Measurements from ENCODE around the gene LMBRD2. TPM values are rescaled to one million over a fixed set of nuclear protein-coding genes. Genes with fewer than 3 reads are reported as not detected.
"Not testable (repeated sequence)": the region's sequence is repeated elsewhere in the genome, so short reads cannot be mapped to it uniquely, and the experiment has no call there.

LMBRD2 gene
- total RNA-seq, 1 experiment from 2014 or later: 10.3 TPM

DNA sequence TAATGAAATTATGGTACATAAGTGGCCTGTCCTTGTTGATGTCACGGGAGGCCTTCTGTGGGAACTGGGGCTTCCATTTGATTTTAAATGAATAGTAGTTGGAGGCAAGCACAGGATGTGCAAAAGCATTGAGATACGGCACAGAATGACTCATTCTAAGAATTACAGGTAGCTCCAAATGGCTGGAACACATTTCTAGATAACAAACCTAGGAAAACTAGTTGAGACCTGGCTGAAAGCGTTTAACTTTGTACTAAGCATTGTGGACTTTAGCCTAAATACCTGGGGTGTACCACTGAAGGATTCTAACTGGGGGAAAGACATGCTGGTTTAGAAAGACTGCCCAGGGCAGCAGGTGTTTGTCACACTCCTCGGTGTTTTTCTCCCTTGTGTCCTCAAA, 9.7 kb upstream of the LMBRD2 start:
- DNase-seq (ENCODE audit: low read depth): no peak

DNA sequence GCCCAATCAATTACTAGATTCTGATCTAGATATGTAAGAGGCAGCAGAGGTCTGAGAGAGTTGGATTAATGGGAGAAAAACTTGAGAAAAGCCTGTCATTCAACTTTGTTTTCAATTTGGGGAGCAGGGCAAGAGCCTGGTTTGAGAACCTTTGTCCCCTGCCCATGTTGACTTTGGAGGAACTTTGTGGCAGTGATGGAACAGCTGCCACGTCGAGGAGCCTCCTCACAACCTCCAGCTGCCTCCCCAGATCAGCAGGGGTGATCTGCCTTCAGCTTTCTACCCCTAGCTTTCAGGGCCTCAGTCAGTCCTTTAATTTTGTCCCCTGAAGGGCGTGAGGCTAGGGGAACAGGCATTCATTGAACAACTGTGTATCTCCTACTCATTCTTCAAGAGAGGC, 8.9 kb upstream of the LMBRD2 start:
- no peak for DNase-seq (ENCODE audit: low read depth)

DNA sequence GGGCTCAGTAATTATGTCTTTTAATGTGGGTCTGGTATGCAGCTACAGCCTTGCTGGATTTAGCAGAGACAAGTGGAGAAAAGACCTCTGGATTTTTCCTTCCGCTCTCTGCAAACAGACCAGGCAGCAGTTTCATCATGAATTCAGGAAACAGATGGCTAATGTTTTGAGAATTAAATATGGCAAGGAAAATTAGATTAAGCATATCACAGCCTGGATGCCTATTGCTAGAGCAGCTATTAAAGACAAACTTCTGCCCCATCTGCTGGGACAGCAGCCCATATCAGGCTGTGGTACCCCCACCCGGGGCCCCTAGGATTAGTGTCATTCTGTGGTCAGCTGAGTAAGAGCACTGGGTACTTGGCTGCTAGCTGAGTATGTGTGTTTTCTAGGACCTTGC, 6.5 kb upstream of the LMBRD2 start:
- no peak for DNase-seq (ENCODE audit: low read depth)

DNA sequence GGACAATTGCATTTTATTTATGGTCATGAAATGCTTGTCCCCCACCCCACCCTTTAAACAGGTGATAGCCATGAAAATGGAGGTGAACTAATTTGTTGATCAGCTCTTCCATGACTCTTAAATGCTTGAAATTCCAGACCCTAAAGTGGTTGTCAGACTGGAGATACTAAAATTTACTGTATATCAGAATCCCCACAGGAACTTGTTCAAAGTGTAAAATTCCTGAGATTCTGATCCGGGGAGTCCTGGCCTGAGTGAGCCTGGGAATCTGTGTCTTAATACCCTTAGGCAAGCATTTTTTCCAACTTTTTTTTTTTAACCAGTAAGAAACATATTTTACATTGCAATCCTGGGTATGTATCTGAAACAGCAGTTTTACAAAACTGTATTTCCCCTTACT, 4.9 kb upstream of the LMBRD2 start:
- peak; percentile 65 for DNase-seq (ENCODE audit: low read depth)

DNA sequence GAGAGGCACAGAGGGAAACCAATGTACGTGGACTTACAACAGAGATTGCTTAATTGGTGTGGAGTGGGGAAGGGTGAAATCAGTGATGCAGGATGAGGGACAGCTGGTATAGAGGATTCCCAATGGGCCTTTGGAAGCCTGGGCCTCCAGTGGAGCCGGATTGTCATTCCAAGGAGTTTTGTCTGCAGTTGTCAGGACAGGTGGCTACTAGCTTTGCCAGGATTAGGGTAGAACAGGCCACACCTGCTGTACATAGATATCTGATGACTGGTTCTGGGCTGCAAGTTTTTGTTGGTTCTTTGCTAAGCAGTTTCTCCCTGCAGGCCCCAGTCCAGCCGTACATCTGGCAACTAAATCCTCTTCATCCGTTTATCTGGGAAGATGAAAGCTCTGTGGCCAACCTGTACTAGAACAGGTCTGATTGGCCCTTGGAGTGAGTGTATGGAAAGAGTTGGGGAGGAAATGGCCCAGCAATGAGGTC, 4.5 kb upstream of the LMBRD2 start:
- DNase-seq (ENCODE audit: low read depth): no peak

DNA sequence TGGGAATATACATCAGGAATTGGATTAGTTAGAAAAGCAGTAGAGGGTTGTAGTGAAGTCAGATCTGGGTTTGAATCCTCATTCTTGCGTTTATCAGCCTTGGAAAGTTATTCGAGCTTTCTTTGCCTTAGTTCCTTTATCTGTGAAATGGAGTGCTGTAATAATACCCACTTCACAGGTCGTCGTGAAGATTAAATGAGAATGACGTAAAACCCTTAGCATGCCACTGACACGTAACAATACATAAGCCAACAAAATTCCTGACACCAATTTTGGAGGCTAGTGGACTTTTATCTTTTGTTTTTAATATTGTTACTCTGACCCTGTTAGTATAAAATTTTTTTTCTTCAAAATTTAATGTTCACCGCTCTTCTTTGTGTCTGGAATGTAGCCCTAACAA, 3.6 kb upstream of the LMBRD2 start:
- DNase-seq (ENCODE audit: low read depth): no peak

DNA sequence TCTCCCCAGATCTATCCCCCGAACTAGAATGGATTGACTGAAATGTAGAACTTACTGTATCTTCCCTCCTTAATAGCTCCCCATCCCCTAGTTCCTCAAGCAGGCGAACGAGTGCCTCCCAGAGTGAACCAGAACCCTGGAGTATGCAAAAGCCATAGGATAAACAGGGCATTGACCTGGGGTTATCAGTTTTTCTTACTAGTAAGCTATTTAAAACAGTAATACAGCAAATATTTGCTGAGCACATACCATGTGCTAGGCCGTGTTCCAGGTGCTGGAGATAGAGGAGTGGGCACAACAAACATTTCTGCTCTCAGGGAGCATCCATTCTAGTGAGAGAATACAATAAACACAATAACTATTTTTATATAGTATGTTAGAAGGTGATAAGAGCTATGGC, 2.0 kb upstream of the LMBRD2 start:
- DNase-seq (ENCODE audit: low read depth): no peak

DNA sequence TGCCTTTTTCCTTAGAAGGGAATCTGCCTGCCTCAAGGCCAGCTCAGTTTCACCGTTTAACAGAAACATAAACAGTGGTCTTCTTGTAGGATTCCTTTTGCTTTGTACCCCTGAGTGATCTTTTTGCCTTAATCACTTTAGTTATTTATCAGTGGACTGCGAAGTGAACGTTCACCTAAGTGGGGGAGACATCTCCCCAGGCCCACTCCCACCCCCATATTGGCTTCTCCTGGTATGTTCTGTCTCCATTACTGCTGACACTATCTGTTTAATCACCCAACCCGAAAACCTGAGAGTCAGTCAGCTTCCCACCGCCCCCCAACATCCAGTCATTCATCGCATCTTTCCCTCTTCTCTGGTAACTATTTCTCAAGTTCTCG, 1.6 kb upstream of the LMBRD2 start:
- DNase-seq (ENCODE audit: low read depth): no peak

DNA sequence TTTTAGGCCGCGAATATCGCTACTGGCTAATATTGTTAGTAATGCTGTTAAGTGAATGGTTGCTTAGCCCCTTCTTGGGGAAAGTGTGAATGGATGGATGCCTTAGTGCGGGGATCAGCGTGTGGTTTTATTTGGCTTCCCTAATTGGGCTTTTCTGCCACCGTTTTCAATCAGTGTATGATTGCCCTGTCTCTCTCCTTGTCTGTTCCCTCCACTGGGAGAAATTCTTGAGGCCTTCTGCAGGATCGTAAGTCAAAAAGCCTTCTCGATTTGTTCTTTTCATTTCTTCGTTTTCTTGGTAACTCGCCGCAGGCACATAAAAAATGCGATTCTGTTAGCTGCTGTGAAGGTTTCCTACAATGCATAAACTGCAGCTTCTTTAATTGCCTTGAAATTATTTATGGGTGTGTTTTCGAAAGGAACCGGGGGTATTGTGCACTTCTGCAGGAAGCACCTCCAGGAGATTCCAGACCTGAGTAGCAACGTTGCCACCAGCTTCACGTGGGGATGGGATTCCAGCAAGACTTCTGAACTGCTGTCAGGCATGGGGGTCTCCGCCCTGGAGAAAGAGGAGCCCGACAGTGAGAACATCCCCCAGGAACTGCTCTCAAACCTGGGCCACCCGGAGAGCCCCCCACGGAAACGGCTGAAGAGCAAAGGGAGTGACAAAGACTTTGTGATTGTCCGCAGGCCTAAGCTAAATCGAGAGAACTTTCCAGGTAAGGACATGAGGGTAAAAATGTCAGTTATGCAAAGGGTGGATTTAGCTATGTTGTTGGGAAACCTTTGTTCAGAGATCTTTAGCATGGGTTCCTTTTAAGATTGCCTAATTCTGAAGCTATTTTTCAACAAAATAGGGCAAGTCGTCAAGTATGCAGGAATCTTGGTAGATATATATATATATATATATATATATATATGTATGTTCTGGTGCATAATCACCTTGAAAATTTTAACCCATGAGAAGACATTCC, 924 bp upstream of the LMBRD2 start:
- DNase-seq (ENCODE audit: low read depth): peak; percentile 44

DNA sequence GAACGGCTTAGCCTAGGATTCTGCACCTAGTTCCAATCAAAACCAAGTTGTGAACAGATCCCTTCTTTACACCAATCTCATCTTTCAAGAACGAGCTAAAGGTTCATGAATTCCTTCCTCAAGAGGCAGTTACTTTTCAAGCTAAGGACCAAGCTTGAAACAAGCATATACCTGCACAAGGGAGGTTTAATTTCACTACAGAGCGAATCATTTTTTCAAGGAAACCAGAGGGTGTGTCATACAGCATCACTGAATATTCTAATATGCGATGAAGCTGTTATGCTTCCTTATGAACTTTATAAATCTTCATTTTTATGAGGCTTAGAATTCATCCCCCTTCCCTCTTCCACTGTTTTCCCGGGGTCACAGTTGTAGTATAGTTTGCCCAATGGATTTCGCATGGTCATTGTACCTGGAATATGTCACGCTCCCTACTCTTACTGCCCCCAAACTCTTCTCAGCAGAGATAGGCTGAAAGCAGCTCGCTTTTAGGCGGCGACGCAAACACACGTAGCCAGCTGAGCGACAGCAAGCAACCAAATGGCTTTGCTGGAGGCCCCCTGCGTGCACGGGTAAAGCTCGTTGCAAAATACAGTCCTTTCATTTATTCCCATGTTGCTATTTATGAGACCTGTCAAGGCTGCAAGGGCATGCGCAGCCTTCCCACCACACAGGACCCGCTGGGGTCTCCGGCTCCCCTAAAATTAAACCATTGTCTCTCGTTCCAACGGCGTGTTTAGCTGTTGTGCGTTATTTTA, 832 bp downstream of the LMBRD2 start:
- peak; percentile 54 for DNase-seq (ENCODE audit: low read depth)

DNA sequence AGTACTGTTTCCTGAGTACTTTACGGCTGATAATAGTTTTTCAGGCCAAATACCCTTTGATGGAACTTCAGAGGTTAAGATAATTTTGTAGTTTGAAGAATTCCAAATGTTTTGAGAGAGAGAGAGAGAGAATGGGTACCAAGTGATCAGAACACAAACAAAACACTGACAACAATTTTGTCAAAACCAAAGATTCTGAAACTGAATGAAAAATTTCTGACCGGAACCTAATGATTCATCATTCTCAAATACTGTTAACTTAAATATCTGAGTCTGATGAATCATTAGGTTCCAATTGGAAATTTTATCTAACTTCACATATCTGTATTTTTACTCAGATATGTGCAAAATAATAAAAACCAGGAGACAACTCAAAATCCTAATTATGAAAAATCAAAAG, 4.0 kb downstream of the LMBRD2 start:
- DNase-seq (ENCODE audit: low read depth): no peak

DNA sequence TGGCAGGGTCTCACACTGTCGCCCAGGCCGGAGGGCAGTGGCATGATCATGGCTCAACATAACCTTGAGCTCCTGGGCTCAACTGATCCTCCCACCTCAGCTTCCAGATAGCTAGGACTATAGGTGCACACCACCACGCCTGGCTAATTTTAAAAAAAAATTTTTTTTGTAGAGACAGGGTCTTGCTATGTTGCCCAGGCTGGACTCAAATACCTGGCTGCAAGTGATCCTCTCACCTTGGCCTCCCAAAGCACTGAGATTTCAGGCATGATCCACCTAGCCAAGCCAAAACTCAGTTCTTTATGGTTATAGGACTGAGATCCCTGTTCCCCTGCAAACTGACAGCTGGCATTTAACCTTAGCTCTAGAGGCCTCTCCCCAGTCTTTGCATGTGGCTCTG, 5.3 kb downstream of the LMBRD2 start:
- DNase-seq (ENCODE audit: low read depth): no peak

DNA sequence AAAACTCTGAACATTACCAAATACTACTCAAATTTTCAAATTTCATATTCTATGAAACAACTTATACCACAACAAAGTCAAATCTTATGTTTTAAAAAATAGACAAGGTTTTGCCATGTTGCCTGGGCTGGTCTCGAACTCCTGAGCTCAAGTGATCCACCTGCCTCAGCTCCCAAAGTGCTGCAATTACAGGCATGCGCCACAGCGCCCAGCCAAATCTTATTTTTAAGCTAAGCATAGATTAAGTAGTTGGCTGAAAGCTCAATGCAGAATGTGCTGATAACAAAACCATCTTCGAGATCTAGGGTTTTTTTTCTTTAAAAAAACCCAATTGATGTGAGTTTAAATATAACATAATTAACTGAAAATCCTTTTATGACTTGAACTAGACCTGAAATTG, 6.4 kb downstream of the LMBRD2 start:
- DNase-seq (ENCODE audit: low read depth): no peak

DNA sequence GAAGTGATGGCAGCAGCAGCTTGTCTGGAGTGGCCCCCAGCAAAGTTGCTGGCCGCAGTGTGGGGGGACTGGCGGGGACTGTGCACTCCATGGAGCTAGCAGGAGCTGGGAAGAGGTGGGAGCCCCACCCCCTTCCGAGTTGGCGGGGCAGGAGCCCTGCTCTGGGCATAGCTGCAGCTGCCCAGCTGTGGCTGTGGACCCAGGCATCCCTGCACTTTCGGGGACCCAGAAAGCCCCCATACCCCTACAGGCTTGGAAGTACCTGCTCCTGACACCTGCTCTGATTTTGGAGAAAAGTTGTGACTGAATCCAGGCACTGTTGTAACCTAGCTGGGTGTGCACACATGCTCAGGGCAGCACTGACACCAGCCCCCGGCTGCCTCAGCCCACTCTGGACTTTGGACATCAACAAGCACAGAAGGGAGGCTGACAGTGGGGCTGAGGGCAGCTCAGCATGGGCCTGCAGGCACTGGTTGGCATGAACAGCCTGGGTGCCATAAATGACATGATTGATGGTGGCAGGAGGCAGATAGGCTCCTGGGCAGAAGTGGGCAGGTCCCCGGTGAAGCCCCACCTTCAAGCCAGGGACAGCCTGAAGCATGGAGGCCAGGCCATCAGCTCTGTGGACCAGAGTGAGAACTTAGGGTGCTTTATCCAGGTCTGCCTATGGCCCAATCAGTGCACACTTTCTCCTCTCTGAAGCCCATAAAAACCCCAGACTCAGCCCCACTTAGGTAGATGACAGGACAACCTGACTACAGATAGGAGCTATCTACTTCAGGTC, 12.6 kb downstream of the LMBRD2 start:
- no peak for DNase-seq (ENCODE audit: low read depth)

DNA sequence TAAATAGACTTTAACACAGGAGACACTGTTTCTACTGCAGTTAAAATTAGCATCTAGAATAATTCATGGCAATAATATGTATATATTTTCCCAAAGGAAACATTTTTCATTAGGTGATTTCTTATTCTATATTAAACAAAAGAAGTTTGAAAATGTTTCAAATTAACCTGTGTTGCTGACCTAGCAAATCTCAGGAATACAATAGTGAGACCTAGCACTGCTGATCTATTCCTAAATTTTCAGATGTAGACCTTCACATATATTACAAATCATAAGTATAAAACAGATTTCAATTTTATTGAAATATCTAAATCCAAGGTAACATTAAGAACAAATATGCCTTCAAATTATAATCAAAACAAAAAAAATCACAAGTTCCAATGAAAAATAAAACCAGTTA, 15.1 kb downstream of the LMBRD2 start:
- DNase-seq (ENCODE audit: low read depth): no peak

DNA sequence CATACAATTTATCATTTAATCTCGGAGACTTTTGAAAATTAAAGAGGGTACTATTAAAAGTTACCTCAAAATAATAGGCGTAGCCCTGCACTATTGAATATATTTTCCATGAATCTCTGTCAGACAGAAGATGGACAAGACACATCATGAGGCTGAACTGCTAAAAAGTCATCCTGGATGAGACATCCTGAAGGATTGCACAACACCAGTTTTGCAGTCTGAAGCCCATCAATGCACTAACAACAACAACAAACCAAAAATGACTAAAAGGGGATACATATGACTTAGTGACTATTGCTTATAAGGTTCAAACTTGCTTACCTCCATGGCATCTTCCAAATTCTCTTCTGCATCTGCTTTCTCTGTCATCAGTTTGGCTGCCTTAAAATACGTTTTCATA, 15.7 kb downstream of the LMBRD2 start:
- DNase-seq (ENCODE audit: low read depth): no peak

DNA sequence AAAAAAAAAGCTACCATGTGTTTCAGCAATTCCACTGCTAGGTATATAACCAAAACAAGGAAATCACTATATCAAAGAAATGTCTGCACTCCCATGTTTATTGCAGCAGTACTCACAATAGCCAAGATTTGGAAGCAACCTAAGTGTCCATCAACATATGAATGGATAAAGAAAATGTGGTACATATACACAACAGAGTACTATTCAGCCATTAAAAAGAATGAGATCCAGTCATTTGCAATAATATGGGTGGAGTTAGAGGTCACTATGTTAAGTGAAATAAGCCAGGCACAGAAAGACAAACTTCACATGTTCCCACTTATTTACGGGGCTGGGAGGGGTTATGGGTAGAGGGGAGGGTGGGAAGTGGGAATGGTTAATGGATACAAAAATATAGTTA, 18.7 kb downstream of the LMBRD2 start:
- not testable (repeated sequence) for DNase-seq (ENCODE audit: low read depth)

DNA sequence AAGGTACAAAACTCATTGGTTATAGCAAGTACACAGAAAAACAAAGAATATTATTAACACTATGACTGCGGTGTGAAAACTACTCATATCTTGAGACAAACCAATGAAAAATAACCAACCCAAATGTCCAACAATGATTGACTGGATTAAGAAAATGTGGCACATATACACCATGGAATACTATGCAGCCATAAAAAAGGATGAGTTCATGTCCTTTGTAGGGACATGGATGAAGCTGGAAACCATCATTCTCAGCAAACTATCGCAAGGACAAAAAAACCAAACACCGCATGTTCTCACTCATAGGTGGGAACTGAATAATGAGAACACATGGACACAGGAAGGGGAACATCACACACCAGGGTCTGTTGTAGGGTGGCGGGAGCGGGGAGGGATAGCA, 22.0 kb downstream of the LMBRD2 start:
- DNase-seq (ENCODE audit: low read depth): not testable (repeated sequence)

DNA sequence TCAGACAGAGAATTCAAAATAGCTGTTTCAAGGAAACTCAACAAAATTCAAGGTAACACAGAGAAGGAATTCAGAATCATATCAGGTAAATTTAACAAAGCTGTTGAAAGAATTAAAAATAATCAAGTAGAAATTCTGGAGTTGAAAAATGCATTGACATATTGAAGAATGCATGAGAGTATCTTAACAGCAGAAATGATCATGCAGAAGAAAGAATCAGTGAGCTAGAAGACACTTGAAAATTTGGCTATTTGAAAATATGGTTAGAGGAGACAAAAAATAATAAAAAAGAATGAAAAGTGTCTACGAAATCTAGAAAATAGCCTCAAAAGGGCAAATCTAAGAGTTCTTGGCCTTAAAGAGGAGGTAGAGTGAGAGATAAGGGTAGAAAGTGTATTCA, 22.9 kb downstream of the LMBRD2 start:
- DNase-seq (ENCODE audit: low read depth): no peak

DNA sequence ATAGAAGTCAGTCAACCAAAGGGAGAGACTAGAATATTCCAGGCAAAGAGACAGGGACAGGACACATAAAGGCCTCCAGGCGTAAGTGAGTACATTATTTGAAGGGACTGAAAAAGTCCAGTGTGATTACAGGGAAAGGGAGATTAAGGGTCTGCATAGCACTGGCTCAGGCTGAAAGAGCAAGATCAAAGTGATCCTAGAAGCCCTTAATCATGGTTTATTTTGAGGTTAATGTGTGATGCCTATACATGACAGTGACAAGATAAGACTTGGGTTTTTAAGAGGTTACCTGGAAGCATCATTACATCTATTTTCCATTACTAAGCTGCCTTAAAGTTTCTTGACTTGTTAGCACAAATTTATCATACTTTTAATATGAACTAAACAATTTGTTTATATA, 25.8 kb downstream of the LMBRD2 start:
- no peak for DNase-seq (ENCODE audit: low read depth)

DNA sequence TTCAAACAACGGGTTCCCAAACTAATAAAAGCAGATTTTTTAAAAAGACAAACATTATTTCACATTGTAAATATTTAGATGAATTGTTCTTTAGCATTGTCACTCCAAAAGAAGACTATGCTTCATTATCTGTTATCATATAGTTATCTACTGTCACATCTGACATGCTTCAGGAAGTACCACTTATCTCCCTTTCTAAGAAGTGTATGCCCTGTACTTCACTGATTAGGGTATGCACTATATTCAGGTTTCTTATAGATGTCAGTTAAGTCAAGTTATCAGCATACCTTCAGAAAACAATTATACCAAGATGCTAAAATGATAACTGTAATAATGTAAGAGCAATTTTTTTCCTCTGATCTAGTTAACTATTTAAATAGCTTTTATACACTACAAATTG, 40.4 kb downstream of the LMBRD2 start:
- no peak for DNase-seq (ENCODE audit: low read depth)

Measured in M059J (cell line).